CD8-positive, alpha-beta memory T cell (primary cell): ENCODE results near the gene COL4A1. TPM values are rescaled to one million over a fixed set of nuclear protein-coding genes. Genes with fewer than 3 reads are reported as not detected.

Source experiments
- CTCF ChIA-PET: fragments of 350-600 bp; sonication (Branson Sonifier 250); formaldehyde crosslinking; loops from one replicate; lab custom pipeline; 2021; ENCODE audit warnings: antibody characterized with exemption; lab: Charles Lee
- POLR2A ChIA-PET: fragments of 350-600 bp; sonication (Branson Sonifier 250); formaldehyde crosslinking; loops from one replicate; lab custom pipeline; 2021; ENCODE audit warnings: antibody characterized with exemption; lab: Charles Lee
- DNase-seq, 5 donors: peaks; one replicate each; pipeline versions ENCODE4 v3.0.0 to v3.0.0-alpha.2; 2020 to 2022; ENCODE audit warnings: mixed read lengths in 1 of 5
- H3K27ac ChIP-seq: one replicate; pipeline ENCODE4 v1.7.0; 2013; ENCODE audit warnings: low read depth, mild to moderate bottlenecking, low read length, moderate library complexity
- H3K27me3 ChIP-seq: 2 replicates; pipeline ENCODE4 v1.7.0; 2013; ENCODE audit warnings: low read length, mild to moderate bottlenecking; ENCODE audit not compliant: insufficient read depth, poor library complexity, severe bottlenecking
- H3K36me3 ChIP-seq: 2 replicates; pipeline ENCODE4 v1.7.0; 2013; ENCODE audit warnings: mild to moderate bottlenecking, low read length, moderate library complexity; ENCODE audit not compliant: insufficient read depth
- H3K4me1 ChIP-seq: 2 replicates; pipeline ENCODE4 v1.7.0; 2013; ENCODE audit warnings: mild to moderate bottlenecking, low read length, moderate library complexity; ENCODE audit not compliant: insufficient read depth
- H3K4me3 ChIP-seq: 2 replicates; pipeline ENCODE4 v1.7.0; 2013; ENCODE audit warnings: mild to moderate bottlenecking, low read length
- H3K9me3 ChIP-seq: 2 replicates; pipeline ENCODE4 v1.7.0; 2013; ENCODE audit warnings: mild to moderate bottlenecking, low read length
- H3K27ac Mint-ChIP-seq, 8 donors: one replicate each; pipeline ENCODE4 v1.8.0; 2020 to 2021; ENCODE audit warnings: mixed read lengths in 8 of 8, mild to moderate bottlenecking in 6 of 8, inconsistent platforms in 3 of 8, moderate library complexity in 3 of 8
- H3K27me3 Mint-ChIP-seq, 2 donors: one replicate each; pipeline ENCODE4 v1.8.0; 2020 to 2021; ENCODE audit warnings: mixed read lengths in 2 of 2, mild to moderate bottlenecking in 1 of 2, moderate library complexity in 1 of 2
- H3K36me3 Mint-ChIP-seq, 3 donors: one replicate each; pipeline ENCODE4 v1.8.0; 2020 to 2021; ENCODE audit warnings: mixed read lengths in 3 of 3, inconsistent platforms in 1 of 3, mild to moderate bottlenecking in 1 of 3
- H3K4me1 Mint-ChIP-seq, 3 donors: one replicate each; pipeline ENCODE4 v1.8.0; 2020 to 2021; ENCODE audit warnings: mixed read lengths in 3 of 3, inconsistent platforms in 1 of 3, mild to moderate bottlenecking in 1 of 3
- H3K4me3 Mint-ChIP-seq, 7 donors: one replicate each; pipeline ENCODE4 v1.8.0; 2020 to 2021; ENCODE audit warnings: mixed read lengths in 7 of 7, mild to moderate bottlenecking in 6 of 7, moderate library complexity in 4 of 7, inconsistent platforms in 2 of 7
- H3K9me3 Mint-ChIP-seq, 5 donors: one replicate each; pipeline ENCODE4 v1.8.0; 2020 to 2022; ENCODE audit warnings: mixed read lengths in 5 of 5, mild to moderate bottlenecking in 3 of 5, moderate library complexity in 2 of 5, inconsistent platforms in 1 of 5
- polyA plus RNA-seq: library from polyadenylated mRNA; unstranded; fragments of 300-500 nt; fragmentation: Illumina TruSeq; gene quantifications from one replicate; pipeline ENCODE4 v1.2.3, GENCODE V29; 2021
- total RNA-seq, 2 experiments: library from RNA; stranded (reverse); gene quantifications; one replicate each; pipeline ENCODE4 v1.2.3, GENCODE V29; 2021

Gene COL4A1
- total and polyA plus RNA-seq, 3 experiments from 2014 or later = not detected

DNA sequence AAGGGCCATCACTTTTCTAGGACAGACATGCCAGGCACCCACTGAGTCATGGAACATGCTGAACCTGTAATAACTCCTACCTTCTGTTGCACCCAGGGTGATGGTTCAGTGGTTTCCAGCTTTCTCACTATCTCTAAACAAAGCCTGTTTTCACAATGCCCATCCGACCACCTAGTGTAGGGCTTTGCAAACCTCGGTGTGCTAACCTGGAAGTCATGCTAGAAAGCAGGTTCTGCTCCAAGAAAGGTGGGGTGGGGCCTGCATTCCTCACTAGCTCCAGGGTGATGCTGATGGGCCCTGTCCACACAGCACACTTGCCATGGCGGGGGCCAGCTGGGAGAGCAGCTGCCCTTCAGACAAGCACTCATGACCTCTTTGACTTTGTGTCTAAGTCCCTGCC is 43.6 kb upstream of the COL4A1 start:
- no peak for DNase-seq
- POLR2A ChIA-PET = no interaction called here
- H3K36me3 ChIP-seq = no peaks in the 10 kb centered on the region
- H3K9me3 ChIP-seq = no peaks in the 10 kb centered on the region
- no peaks in the 10 kb centered on the region for H3K4me1 Mint-ChIP-seq
- no peaks in the 10 kb centered on the region for H3K36me3 Mint-ChIP-seq
- H3K27ac Mint-ChIP-seq = no peak overlapping the region
- no peak overlapping the region for H3K4me3 ChIP-seq
- H3K4me3 Mint-ChIP-seq = no peak overlapping the region
- H3K9me3 Mint-ChIP-seq = peaks cover 0 to 3% (median 0%) of the 10 kb centered on the region in 5 donors
- CTCF ChIA-PET = no interaction called here
- no peaks in the 10 kb centered on the region for H3K27me3 ChIP-seq
- H3K4me1 ChIP-seq = no peaks in the 10 kb centered on the region
- H3K27me3 Mint-ChIP-seq = peaks cover 2 to 3% of the 10 kb centered on the region in 2 donors
- no peak overlapping the region for H3K27ac ChIP-seq

DNA sequence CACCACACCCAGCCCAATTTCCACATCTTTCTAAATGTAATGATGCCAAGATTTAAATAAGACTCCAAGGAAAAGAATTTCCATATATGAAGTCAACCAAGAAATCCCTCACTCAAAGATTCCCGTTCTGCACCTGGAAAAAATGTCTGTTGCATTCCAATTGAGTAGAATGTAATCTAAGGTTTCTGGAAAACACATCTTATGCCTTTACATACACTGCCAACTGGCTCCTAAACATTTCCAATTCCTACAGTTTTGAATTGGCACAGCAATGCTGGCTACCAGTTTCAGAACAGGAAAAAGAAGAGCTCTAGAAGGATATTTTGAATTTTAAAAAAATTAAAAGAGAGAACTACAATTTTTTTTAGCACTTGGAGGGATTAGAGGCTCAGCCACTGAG is 43.1 kb upstream of the COL4A1 start:
- H3K4me1 Mint-ChIP-seq = no peaks in the 10 kb centered on the region
- H3K27ac Mint-ChIP-seq = no peak overlapping the region
- no peak overlapping the region for H3K4me3 Mint-ChIP-seq
- H3K27me3 ChIP-seq = no peaks in the 10 kb centered on the region
- H3K9me3 Mint-ChIP-seq = peaks cover 0 to 3% (median 0%) of the 10 kb centered on the region in 5 donors
- peaks cover 2 to 3% of the 10 kb centered on the region in 2 donors for H3K27me3 Mint-ChIP-seq
- no peaks in the 10 kb centered on the region for H3K36me3 ChIP-seq
- DNase-seq = no peak
- no peaks in the 10 kb centered on the region for H3K4me1 ChIP-seq
- H3K36me3 Mint-ChIP-seq = no peaks in the 10 kb centered on the region
- no peaks in the 10 kb centered on the region for H3K9me3 ChIP-seq
- ChIA-PET CTCF (no interaction called here), POLR2A (no interaction called here)
- H3K27ac ChIP-seq = no peak overlapping the region
- no peak overlapping the region for H3K4me3 ChIP-seq

DNA sequence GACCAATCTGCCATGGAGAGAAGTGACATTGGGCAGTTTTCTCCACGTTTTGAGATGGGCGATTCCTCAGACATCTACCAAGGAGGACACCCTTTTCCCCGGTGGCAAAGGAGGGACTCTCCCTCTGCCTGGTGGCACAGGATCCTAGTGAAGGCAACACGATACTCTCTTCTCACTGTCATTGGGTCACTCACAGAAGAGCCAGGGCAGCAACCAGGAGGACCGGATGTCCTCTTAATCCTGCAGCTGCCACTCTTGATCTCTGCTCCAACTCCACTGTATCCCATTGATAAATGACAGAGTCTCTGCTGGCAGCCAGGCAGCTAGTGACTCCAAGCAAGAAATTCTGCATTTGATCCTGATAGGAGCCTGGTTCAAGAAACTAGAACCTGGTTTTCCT is 42.3 kb upstream of the COL4A1 start:
- Mint-ChIP-seq H3K27me3 (peaks cover 2 to 3% of the 10 kb centered on the region in 2 donors), H3K36me3 (no peaks in the 10 kb centered on the region), H3K9me3 (peaks cover 0 to 5% (median 0%) of the 10 kb centered on the region in 5 donors), H3K4me3 (no peak overlapping the region), H3K27ac (no peak overlapping the region), H3K4me1 (no peaks in the 10 kb centered on the region)
- ChIA-PET POLR2A (no interaction called here), CTCF (no interaction called here)
- Histone ChIP-seq H3K4me1 (no peaks in the 10 kb centered on the region), H3K4me3 (no peak overlapping the region), H3K9me3 (no peaks in the 10 kb centered on the region), H3K27ac (no peak overlapping the region), H3K36me3 (no peaks in the 10 kb centered on the region), H3K27me3 (no peaks in the 10 kb centered on the region)
- DNase-seq = no peak

DNA sequence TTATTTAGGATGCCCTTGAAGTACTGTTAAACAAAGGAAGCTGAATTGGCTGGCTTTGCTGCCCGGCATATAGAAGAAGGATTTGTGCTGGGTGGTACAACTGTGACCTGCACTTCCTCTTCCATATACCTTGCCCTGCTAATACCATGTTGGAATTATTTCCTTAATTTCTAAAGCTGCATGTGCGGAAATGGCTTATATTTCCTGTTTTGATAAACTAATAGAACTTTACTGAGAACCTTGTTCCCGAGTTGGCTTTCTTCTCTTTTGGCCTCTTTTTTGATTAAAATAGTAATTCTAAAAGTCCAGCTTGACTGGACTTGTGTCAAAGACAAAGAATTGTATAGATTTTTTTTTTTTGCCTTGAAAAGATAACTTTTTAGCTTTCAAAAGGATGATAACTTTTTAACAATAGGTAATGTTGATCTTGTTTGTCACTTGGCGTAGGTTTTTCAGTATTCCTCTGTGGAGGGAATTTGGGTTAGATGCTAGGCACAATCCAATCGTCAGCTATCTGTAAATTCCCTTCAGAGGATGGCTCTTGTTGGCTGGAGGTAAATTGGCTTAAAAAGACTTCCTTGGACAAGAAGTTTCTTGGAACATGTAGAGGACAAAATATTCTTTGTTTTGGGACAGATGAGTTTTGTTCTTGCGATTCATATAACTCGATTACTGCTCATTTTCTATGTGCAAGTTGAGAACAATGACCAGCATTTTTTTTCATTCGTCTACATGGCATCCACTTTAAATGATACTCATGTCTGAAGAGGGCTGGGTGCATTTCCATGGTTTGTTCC is 41.5 kb upstream of the COL4A1 start:
- no peaks in the 10 kb centered on the region for H3K9me3 ChIP-seq
- POLR2A ChIA-PET = no interaction called here
- no peak overlapping the region for H3K27ac ChIP-seq
- no peaks in the 10 kb centered on the region for H3K36me3 ChIP-seq
- Mint-ChIP-seq H3K4me1 (no peaks in the 10 kb centered on the region), H3K9me3 (peaks cover 0 to 5% (median 0%) of the 10 kb centered on the region in 5 donors), H3K27ac (no peak overlapping the region), H3K36me3 (no peaks in the 10 kb centered on the region), H3K4me3 (no peak overlapping the region), H3K27me3 (peaks cover 2 to 3% of the 10 kb centered on the region in 2 donors)
- CTCF ChIA-PET = no interaction called here
- no peak for DNase-seq
- H3K4me1 ChIP-seq = no peaks in the 10 kb centered on the region
- H3K4me3 ChIP-seq = no peak overlapping the region
- H3K27me3 ChIP-seq = no peaks in the 10 kb centered on the region

DNA sequence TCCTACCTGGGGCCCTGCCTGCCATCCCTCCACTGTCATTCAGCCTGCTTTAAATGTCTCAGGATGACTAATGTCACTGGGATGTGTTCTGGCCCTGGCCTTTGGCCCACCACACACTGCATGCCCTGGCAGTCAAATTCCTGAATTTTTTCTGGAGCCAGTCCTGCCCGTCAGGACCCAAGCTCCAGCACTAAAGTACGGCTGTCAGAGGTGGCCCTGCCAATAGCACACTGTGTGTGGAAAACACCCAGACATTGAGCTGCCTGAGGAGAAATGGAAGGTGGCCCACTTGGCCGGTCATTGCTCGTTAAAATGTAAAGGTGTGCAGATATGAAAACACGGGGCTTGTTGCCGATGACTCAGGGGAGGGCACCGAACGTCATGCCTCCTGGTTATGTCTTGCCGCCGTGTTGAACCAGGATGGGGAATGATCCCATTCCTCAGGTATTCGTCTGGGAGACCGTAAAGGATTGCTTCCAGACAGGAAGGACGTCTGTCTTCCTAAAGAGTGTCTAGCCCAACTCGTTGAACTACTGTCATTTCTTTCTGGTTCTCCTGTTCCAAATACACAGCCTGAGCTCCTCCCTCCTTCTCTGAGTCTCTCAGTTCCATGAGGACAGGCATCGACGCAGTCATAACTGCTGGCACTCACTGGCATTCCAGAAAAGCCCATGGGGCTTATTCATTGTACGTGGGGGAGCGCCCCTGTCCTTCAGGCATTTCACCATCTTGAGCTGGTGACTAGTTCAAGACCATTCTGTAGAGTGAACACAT is 40.8 kb upstream of the COL4A1 start:
- Histone ChIP-seq H3K4me3 (no peak overlapping the region), H3K36me3 (no peaks in the 10 kb centered on the region), H3K27ac (no peak overlapping the region), H3K27me3 (no peaks in the 10 kb centered on the region), H3K4me1 (no peaks in the 10 kb centered on the region), H3K9me3 (no peaks in the 10 kb centered on the region)
- H3K27ac Mint-ChIP-seq = no peak overlapping the region
- H3K4me1 Mint-ChIP-seq = no peaks in the 10 kb centered on the region
- H3K27me3 Mint-ChIP-seq = peaks cover 2 to 3% of the 10 kb centered on the region in 2 donors
- H3K36me3 Mint-ChIP-seq = no peaks in the 10 kb centered on the region
- no peak overlapping the region for H3K4me3 Mint-ChIP-seq
- peaks cover 0 to 5% (median 0%) of the 10 kb centered on the region in 5 donors for H3K9me3 Mint-ChIP-seq
- POLR2A ChIA-PET = no interaction called here
- CTCF ChIA-PET = no interaction called here
- DNase-seq = no peak

DNA sequence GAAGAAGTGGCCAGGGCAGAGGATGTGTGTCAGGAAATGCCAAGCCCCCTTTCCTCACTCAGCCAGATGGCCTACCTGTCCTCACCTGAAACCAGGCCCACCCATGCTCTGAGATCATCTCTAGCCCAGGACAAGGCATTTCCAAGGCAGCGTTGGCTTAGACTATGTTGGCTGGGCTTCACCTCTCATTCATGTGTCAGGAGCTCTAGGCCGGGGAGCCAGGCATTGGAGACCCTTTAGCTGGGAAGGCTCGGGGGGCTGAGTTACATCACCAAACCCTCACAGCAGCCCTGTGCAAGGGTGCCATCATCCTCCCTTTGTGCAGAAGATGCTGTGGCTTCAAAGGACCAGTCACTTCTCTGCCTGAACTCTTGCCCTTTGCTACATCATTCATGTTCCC is 40.1 kb upstream of the COL4A1 start:
- Histone ChIP-seq H3K9me3 (no peaks in the 10 kb centered on the region), H3K27me3 (no peaks in the 10 kb centered on the region), H3K4me1 (no peaks in the 10 kb centered on the region), H3K4me3 (no peak overlapping the region), H3K27ac (no peak overlapping the region), H3K36me3 (no peaks in the 10 kb centered on the region)
- no peak overlapping the region for H3K27ac Mint-ChIP-seq
- no peaks in the 10 kb centered on the region for H3K4me1 Mint-ChIP-seq
- ChIA-PET CTCF (no interaction called here), POLR2A (no interaction called here)
- peaks cover 0 to 5% (median 0%) of the 10 kb centered on the region in 5 donors for H3K9me3 Mint-ChIP-seq
- H3K36me3 Mint-ChIP-seq = no peaks in the 10 kb centered on the region
- no peak for DNase-seq
- H3K27me3 Mint-ChIP-seq = peaks cover 2 to 9% of the 10 kb centered on the region in 2 donors
- no peak overlapping the region for H3K4me3 Mint-ChIP-seq

DNA sequence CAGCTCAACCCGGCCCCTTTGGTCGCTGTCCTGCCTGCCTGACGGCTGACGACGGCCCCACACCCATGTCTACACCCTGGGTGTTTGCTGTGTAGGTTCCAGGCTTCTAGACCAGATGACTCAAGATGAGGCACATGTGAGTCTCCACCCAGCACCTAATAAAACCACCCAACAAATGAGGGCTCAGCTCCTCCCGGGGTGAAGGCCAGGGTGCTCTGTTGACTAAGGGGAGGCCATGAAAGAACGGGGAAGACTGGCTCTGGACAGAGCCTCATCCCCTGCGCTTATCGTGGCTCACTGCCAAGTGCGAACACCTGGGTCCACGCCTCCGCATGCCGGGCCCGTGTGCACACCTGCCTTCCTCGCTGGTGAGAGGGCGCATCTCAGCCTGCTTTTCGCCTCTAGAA is 39.7 kb upstream of the COL4A1 start:
- Histone ChIP-seq H3K9me3 (no peaks in the 10 kb centered on the region), H3K4me1 (no peaks in the 10 kb centered on the region), H3K27me3 (no peaks in the 10 kb centered on the region), H3K27ac (no peak overlapping the region), H3K4me3 (no peak overlapping the region), H3K36me3 (no peaks in the 10 kb centered on the region)
- Mint-ChIP-seq H3K27me3 (peaks cover 4 to 13% of the 10 kb centered on the region in 2 donors), H3K4me1 (peaks cover under 1 to 2% (median under 1%) of the 10 kb centered on the region in 3 donors), H3K4me3 (no peak overlapping the region), H3K27ac (no peak overlapping the region), H3K36me3 (no peaks in the 10 kb centered on the region), H3K9me3 (peaks cover 0 to 5% (median 0%) of the 10 kb centered on the region in 5 donors)
- DNase-seq = no peak
- ChIA-PET CTCF (no interaction called here), POLR2A (no interaction called here)

DNA sequence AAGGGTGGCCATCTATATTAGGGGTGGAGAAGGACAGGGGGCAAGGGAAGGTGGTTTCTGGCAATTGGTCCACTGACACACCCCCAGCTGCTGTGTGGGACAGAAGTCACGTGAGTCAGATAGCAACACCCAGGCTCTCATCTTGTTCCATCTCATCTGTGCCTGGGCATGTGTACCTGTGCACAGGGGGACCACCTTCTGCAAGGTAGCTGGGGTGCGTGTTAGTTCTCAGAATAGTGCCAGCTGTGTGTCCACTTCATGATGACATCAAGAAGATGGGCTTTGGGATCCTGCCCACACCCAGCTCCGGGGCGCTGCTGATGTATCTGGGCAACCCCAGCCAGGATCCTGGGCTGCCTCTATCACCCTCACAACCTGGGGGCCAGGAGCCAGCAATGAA is 38.7 kb upstream of the COL4A1 start:
- peaks cover 0 to 5% (median 0%) of the 10 kb centered on the region in 5 donors for H3K9me3 Mint-ChIP-seq
- ChIA-PET CTCF (no interaction called here), POLR2A (no interaction called here)
- H3K4me3 Mint-ChIP-seq = no peak overlapping the region
- H3K36me3 Mint-ChIP-seq = no peaks in the 10 kb centered on the region
- H3K27ac Mint-ChIP-seq = no peak overlapping the region
- H3K27me3 Mint-ChIP-seq = peaks cover 13 to 22% of the 10 kb centered on the region in 2 donors
- Histone ChIP-seq H3K4me3 (no peak overlapping the region), H3K27ac (no peak overlapping the region), H3K27me3 (no peaks in the 10 kb centered on the region), H3K4me1 (peaks cover 6% of the 10 kb centered on the region), H3K9me3 (no peaks in the 10 kb centered on the region), H3K36me3 (no peaks in the 10 kb centered on the region)
- no peak for DNase-seq
- peaks cover 10 to 12% (median 10%) of the 10 kb centered on the region in 3 donors for H3K4me1 Mint-ChIP-seq
